Mammary epithelial cell (primary cell): ENCODE data around the gene RYK.

Experiments used
- EZH2 ChIP-seq: IDR thresholded peaks from 2 replicates; pipeline ENCODE4 v1.6.1; 2012; ENCODE audit warnings: low read length, inconsistent platforms, borderline replicate concordance
- TF ChIP-seq, protein P1 (sequence below), 2 donors: IDR thresholded peaks in 1 of 2; conservative IDR thresholded peaks in 1 of 2; 2 replicates each; pipeline ENCODE4 v1.5.1; 2011 to 2012; ENCODE audit warnings: inconsistent platforms in 2 of 2, low read length in 2 of 2, mild to moderate bottlenecking in 2 of 2, control low read depth in 1 of 2, low read depth in 1 of 2; ENCODE audit not compliant: insufficient read depth in 1 of 2; ENCODE audit errors: extremely low read depth in 1 of 2

- TF ChIP-seq, protein P1, sequence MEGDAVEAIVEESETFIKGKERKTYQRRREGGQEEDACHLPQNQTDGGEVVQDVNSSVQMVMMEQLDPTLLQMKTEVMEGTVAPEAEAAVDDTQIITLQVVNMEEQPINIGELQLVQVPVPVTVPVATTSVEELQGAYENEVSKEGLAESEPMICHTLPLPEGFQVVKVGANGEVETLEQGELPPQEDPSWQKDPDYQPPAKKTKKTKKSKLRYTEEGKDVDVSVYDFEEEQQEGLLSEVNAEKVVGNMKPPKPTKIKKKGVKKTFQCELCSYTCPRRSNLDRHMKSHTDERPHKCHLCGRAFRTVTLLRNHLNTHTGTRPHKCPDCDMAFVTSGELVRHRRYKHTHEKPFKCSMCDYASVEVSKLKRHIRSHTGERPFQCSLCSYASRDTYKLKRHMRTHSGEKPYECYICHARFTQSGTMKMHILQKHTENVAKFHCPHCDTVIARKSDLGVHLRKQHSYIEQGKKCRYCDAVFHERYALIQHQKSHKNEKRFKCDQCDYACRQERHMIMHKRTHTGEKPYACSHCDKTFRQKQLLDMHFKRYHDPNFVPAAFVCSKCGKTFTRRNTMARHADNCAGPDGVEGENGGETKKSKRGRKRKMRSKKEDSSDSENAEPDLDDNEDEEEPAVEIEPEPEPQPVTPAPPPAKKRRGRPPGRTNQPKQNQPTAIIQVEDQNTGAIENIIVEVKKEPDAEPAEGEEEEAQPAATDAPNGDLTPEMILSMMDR (conservative IDR thresholded peaks at IDR 0.05 in 1 of 2, IDR thresholded peaks at IDR 0.05 in 1 of 2; ENCODE audit: extremely low read depth in 1 of 2, insufficient read depth in 1 of 2, low read depth in 1 of 2, low read length in 2 of 2), result no peak
- no peak for TF ChIP-seq EZH2
Measured at GRCh38 chr3:134237454-134238145, 13.1 kb downstream of the RYK start.
